GDM1 (cell line): Measurements from ENCODE around the gene USH1C.

Experiments
- DNase-seq: peaks from one replicate; lab custom pipeline; 2025; lab: John Stamatoyannopoulos, UW

Gene USH1C

DNA sequence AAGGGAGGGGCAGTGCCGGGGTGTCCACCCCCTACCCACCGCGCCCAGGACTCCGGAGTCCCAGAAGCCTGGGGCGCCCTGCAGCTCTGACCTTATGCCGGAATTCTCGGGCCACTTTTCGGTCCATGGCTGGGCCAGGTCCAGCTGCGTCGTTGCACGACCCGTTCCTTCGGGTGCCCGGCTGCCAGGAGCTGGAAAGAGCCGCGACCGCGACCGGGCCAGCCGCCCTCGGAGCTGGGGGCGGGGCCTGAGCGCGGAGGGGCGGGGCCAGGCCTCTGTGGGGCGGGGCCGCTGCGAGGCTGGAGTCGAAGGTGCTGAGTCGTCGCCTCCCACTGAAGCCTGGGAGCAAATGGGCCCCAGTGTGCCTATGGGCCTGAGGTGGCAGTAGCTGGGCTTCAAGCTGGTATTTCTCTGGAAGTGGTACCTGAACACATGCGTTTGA, at the start of gene USH1C:
TSS of gene USH1C (minus strand) at position 236 of the 442 bp plus-strand sequence. CDS start at position 127, 109 bp downstream.
- no peak for DNase-seq

- no peak for DNase-seq
Observed at GRCh38 chr11:17593466-17594245, 49.4 kb upstream of the USH1C start.

DNA sequence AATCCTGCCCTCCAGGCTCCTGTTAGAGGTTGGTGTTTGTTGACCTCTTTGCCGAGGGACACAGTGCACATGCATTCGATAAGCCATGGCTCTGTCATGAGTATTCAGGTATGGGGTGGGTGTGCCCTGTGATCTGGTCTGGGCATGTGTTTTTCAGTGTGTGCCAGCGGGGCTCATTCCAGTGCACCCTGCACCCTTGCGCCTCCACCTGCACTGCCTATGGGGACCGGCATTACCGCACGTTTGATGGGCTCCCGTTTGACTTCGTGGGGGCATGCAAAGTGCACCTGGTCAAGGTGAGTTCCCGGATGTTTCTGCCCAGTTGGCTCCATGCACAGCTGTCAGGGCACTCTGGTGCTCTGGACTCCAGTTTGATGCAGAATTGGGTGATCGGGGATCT, 47.1 kb upstream of the USH1C start:
- no peak for DNase-seq

- no peak for DNase-seq
Observed at GRCh38 chr11:17590463-17590862, 46.2 kb upstream of the USH1C start.

DNA sequence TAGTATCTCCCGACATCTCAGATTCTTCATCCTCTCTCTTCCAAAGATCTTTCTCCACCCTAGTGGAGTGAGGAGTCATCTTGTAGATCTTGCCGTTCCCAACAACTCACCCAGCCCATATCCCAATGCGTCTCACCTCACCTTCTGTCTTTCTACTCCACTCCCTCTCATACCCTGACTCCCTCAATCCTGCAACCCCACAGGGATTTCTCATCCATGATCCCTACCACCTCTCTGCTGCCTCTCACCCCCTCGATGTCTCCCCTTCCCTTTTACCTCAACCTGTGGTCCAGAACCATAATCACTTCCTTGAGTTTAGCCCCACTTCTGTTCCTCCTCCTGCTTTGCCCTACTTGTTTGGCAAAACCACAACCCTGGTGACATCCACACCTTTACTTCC, 44.5 kb upstream of the USH1C start:
- no peak for DNase-seq

DNA sequence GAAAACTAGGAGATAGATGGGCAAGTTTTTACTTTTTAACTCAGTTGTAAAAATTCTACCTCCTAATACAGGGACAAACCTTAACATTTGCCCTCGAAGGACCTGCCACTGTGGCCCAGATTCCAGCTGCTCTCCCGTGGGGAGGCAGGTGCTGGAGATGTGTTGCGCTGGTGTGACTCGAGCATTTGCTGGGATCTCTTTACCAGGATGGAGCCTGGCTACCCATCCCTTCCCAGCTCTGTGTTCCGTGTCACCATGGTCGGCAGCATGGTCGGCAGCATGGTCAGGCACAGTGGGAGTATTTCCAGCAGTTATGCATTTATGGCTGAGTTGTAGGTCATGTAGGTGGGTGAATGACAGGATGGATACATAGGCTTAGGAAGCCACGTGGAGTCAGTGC, 44.0 kb upstream of the USH1C start:
- DNase-seq = no peak

- DNase-seq = no peak
Observed at GRCh38 chr11:17585911-17586695, 41.9 kb upstream of the USH1C start.

- no peak for DNase-seq
Observed at GRCh38 chr11:17581732-17582053, 37.5 kb upstream of the USH1C start.

DNA sequence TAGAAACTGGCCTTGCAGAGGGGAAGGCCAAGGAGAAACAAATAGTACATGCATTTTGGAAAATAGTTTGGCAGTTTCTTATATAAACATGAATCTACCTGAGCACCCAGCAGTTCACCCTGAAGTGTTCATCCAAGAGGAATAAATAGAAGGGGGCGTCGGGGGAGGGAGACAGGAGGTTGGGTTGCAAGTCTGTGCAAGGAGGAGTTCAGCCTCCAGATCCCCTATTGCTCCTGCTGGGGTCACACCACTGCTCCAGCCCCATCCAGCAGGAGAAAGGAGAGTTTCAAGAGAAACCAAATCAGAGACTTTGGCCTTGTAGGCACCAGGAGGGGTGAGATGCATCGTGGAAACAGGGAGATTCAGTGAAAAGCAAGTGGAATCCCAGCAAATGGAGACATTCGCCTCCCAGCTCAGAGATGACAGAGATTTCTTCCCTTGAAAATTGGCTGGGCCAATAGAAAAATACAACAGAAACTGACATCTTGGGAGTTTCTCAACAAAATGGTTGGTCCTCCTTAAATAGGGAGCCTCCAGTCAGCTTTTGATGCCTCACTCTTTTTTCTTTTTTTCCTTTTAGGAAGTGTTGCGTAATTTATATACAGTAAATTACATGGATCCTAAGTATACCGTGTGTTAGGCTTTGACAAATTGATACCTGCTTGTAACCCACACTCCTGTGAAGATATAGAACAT, 37.0 kb upstream of the USH1C start:
- DNase-seq = no peak

GRCh38 chr11:17580271-17580670, 36.1 kb upstream of the USH1C start:
- no peak for DNase-seq

DNA sequence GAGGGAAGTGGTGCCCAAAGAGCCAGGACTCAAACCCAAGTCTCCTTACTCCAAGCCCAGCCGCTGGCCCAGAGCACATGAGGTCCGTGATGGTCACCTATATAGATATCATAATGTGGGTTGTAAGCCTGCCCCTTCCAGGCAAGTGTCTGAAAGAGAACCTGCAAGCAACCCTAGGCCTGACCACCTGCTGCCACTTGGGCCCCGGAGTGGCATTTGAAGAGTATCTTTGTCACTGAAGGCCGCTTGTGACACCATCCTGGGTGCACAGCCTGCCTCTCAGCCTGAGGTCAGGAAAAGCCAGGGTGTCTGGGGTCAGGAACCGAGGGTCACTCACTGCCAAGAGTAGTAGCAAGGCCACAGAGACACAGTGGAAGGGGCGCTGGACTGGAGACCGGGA, 35.2 kb upstream of the USH1C start:
- no peak for DNase-seq

DNA sequence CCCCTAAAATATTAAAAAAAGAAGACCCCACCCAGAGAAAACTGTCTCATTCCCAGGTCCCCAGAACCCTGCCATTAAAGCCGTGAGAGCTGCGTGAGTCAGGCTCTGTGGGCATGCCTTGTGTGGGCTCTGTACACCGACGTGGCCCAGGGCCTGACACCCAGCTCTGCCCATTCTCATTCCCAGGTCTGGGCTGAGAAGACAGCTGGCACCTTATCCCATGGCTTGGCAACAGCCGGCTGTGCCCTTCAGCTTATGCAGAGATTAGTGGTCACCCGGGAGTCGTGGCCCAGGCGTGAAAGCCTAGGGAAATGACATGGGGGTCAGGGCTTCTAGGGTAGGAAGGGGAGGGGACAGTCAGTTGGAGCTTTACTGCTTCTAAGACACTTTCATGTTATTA, 34.7 kb upstream of the USH1C start:
- no peak for DNase-seq

DNA sequence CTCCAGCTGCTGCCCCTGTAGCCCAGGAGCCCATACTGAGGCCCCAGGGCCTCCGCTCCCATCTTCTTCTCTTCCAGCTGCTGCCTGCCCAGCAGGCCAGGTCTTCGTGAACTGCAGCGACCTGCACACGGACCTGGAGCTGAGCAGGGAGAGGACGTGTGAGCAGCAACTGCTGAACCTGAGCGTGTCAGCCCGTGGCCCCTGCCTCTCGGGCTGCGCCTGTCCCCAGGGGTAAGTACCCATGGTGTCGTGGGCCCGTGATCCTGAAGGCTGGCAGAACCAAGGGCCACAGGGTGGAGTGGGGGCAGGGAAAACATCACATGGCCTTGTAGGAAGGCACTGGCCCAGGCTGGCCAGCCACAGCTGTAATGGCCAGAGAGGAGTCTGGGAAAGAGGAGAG, 34.1 kb upstream of the USH1C start:
- DNase-seq = no peak

DNA sequence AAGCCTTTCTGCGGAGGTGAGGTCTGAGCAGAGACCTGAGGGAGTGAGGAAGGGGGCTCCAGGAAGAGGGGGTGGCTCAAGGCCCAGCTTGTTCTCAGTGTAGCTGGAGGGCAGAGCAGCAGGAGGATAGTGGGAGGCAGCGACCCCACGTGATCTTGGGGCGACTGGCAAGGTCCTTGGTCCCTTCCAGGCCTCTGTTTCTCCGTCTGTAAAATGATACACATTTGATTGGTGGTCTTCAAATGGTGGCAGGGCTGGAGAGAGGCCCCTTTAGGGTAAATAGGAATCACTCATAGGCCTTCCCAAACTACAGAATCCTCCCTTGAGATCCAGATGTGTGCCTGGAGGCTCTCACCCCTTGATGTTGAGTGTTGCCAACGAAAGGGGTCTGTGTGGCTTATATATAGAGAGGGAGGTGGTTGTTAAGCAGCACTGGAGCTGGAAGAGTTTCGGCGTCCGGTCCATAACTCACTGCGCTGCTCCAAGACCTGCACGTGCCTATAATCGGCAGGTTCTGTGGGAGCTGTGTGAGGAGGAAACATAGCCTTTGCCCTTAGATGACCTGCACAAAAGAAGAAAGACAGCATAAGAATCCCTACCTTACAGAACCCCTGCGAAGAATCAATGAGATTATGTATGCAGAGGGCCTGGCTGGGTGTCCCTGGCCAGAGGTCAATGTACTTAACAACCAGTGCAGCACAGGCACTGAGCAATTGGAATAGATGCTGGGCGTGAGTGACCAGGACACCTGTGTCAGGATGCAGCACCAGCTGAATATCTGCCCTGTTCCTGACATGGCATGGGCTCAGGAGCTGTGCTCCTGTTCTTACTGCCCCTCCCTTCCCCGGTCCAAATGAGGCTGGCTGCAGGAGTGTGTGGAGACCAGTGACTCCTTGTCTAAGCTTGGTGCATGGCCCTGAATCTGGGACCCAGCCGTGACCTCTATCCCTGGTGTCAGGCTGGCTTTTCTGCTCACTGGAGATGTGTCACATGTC, 31.5 kb upstream of the USH1C start:
- no peak for DNase-seq

- DNase-seq = no peak
Observed at GRCh38 chr11:17574141-17575091, 30.2 kb upstream of the USH1C start.

- no peak for DNase-seq
Observed at GRCh38 chr11:17573526-17573925, 29.3 kb upstream of the USH1C start.

DNA sequence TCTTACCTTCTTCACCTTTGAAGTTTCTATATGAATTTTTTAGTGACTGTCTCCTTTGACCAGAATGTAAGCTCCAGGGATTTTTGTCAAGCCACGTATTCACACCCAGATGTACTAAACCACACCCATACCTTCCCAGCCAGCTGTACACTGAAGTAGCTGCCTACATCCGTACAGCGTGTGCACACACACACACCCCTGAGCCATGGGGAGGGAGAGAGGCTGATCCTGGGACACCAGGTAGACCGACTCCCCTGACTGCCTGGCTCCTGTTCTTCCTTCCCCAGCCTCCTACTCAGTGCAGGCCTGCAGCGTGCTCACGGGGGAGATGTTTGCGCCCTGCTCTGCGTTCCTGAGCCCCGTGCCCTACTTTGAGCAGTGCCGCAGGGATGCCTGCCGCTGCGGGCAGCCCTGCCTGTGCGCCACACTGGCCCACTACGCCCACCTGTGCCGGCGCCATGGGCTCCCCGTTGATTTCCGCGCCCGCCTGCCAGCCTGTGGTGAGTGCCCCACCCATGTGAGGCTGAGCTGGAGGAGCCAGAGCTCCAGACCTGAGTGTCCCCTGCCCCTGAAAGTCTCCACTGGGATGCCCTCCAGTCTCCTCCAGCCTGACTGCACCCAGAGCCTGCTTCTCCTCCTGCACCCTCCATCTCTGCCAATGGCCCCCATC, 28.7 kb upstream of the USH1C start:
- no peak for DNase-seq

GRCh38 chr11:17572359-17572690, 28.1 kb upstream of the USH1C start:
- no peak for DNase-seq

DNA sequence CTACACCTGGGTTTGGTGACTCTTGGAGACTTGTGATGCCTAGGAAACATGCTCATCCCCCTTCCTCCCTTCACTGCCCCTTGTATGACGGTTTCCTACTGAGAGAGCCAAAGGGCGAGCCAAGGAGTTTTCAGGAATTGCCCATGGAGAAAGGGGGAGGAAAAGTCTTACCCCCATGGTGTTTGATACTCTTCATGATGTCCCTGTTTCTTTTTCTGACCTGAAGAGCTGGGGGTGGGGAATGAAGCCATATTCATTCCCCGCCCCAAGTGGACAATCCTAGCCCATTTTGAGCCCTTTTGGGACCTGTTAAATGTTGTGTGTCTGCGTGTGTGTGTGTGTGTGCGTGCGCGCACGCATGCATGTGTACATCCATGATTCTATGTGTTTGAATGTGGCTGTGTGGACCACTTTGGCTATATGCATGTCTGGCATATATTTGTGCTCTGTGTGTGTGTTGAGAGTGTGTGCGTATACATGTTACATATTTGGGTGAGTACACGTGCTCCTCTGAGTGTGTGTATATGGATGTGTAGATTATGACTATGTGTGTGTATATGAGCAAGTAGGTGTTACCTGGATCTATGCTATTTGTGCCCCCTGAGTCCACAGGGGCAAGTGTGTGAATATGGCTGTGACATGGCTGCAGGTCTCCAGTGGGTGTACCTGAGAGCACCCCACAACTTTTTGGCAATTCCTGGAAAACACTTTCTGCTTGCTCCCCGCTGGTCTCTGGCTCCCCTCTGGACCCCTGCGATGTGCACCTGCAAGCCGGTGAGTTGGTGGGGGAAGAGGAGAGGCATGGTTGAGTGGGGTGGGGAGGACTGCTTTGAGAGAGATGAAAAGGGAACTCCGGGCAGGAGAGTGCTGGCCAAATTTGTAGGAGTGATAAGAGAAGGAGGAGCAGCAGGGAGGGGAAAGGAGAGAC, 27.5 kb upstream of the USH1C start:
- DNase-seq = no peak
